ENCODE results near the gene SEMA5B. TPM values are rescaled to one million over a fixed set of nuclear protein-coding genes. Genes with fewer than 3 reads are reported as not detected.

SEMA5B gene
- polyA plus RNA-seq, 1 experiment = not detected

DNA sequence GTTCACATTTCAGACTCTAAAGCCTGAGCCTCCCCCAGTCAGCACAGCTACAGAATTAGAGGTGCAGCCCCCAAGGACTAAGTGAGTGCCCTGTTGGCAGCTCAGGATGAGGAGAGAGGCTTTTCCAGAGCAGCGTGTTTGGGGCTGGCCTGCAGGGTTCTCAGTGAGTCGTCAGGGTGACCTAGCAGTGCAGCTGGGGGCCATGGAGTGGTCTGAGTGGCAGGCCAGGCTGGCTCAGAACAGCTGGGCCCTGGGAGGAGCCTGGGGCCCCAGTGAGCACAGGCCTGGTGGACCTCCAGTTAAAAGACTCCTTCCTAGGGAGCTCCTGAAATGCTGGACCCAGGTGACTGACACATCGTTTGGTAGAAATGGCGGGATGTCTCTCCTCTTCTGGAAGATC is 124.4 kb downstream of the SEMA5B start:
- ChIA-PET CTCF (interaction anchor here (0.6 to 1.1 kb wide), 3 partner anchors 11 to 39 kb away, joined by 3 read pairs; no protein-coding TSS in a partner anchor), POLR2A (no interaction called here)
- no peak for DNase-seq (ENCODE audit: low read depth)
- TF ChIP-seq, protein P1, sequence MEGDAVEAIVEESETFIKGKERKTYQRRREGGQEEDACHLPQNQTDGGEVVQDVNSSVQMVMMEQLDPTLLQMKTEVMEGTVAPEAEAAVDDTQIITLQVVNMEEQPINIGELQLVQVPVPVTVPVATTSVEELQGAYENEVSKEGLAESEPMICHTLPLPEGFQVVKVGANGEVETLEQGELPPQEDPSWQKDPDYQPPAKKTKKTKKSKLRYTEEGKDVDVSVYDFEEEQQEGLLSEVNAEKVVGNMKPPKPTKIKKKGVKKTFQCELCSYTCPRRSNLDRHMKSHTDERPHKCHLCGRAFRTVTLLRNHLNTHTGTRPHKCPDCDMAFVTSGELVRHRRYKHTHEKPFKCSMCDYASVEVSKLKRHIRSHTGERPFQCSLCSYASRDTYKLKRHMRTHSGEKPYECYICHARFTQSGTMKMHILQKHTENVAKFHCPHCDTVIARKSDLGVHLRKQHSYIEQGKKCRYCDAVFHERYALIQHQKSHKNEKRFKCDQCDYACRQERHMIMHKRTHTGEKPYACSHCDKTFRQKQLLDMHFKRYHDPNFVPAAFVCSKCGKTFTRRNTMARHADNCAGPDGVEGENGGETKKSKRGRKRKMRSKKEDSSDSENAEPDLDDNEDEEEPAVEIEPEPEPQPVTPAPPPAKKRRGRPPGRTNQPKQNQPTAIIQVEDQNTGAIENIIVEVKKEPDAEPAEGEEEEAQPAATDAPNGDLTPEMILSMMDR (IDR thresholded peaks at IDR 0.05; ENCODE audit: insufficient read depth, low read depth, low read length) = no peak
- Histone ChIP-seq H3K4me3 (ENCODE audit: low read depth, low read length) (no peak overlapping the region), H3K36me3 (ENCODE audit: control insufficient read depth, insufficient read depth, low read length) (no peaks in the 10 kb centered on the region), H3K27me3 (ENCODE audit: control insufficient read depth, insufficient read depth, low read length) (peaks cover 7% of the 10 kb centered on the region)

DNA sequence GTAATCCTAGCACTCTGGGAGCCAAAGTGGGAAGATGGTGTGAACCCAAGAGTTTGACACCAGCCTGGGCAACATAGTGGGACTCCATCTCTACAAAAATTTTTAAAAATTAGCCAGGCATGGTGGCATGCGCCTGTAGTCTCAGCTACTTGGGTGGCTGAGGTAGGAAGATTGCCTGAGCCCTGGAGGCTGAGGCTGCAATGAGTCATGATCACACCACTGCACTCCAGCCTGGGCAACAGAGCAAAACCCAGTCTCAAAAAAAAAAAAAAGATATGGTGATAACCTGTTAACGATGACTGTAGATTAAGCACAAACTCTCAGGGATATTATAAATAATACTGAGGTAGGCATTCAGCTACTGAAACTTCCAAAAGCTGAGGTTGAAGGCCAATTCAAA is 125.2 kb downstream of the SEMA5B start:
- POLR2A ChIA-PET = no interaction called here
- TF ChIP-seq, protein P1 (IDR thresholded peaks at IDR 0.05; ENCODE audit: insufficient read depth, low read depth, low read length) = no peak
- no peak overlapping the region for H3K4me3 ChIP-seq (ENCODE audit: low read depth, low read length)
- CTCF ChIA-PET = interaction anchor here (0.6 to 1.1 kb wide), 3 partner anchors 10 to 40 kb away, joined by 3 read pairs; no protein-coding TSS in a partner anchor
- peaks cover 7% of the 10 kb centered on the region for H3K27me3 ChIP-seq (ENCODE audit: control insufficient read depth, insufficient read depth, low read length)
- no peaks in the 10 kb centered on the region for H3K36me3 ChIP-seq (ENCODE audit: control insufficient read depth, insufficient read depth, low read length)
- DNase-seq (ENCODE audit: low read depth) = no peak

DNA sequence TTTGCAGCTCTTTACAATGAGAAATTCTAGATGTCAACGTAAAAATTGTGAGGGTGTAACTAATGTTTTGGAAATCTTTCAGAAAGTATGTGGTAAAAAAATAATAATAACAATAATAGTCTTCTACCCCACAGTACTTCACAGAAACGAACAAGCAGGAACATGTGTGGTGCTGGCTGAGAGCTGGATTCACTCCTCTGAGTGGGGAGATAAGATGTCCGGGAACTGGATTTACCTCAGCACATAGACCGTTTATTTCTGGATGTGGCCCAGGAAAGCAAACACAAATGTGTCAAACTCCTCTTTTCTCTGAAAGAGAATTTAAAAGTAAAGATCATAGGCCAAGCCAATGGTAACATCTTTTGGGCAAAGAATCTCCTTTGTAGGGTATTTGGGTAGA is 129.3 kb downstream of the SEMA5B start:
- ChIA-PET CTCF (interaction anchor here (1.1 kb wide), 1 partner anchor 13 kb away, joined by 3 read pairs; no protein-coding TSS in a partner anchor), POLR2A (no interaction called here)
- Histone ChIP-seq H3K27me3 (ENCODE audit: control insufficient read depth, insufficient read depth, low read length) (peaks cover 5% of the 10 kb centered on the region), H3K4me3 (ENCODE audit: low read depth, low read length) (no peak overlapping the region), H3K36me3 (ENCODE audit: control insufficient read depth, insufficient read depth, low read length) (no peaks in the 10 kb centered on the region)
- TF ChIP-seq, protein P1 (IDR thresholded peaks at IDR 0.05; ENCODE audit: insufficient read depth, low read depth, low read length) = no peak
- DNase-seq (ENCODE audit: low read depth) = no peak

DNA sequence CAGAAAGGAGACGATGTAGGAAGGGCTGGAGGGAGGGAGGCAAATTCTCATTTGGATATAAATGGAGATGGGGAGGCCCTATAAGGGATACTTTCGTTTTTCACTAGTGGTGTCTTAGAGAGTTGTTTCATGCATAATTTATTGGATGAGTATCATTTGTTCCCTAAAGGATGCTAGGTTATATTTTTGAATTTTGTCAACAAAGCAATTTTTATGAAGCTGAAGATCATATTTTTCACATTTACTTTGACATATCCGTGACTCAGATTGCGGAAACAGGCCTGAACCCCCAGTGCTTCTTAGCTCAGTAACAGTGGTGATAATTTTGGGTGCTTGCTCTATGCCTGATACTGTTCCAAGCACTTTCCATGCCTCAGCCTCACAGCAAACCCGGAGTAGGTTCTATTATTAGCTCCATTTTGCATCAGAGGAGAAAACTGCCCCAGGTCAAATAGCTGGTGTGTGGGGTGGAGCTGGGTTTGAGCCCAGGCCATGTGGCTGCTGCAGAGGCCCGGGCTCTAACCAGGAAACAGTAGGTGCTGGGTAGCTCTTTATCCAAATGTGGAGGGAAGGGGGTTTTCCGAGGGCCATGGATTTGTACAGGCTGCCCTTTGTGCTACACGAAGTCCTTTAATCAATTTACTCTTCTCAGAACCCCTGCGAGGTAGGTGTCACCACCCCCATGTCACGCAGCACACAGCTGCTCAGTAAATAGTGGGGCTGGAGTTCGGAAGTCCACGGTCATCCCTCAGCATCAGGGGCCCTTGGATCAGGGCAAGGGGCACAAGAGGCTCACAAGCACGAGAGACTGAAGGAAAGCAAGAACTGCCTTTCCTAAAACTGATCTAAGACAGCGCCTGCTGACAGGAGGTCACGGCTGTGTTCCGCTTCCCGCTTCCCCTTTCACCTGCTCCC is 133.6 kb downstream of the SEMA5B start:
- H3K4me3 ChIP-seq (ENCODE audit: low read depth, low read length) = no peak overlapping the region
- TF ChIP-seq, protein P1 (IDR thresholded peaks at IDR 0.05; ENCODE audit: insufficient read depth, low read depth, low read length) = no peak
- no peak for DNase-seq (ENCODE audit: low read depth)
- H3K36me3 ChIP-seq (ENCODE audit: control insufficient read depth, insufficient read depth, low read length) = no peaks in the 10 kb centered on the region
- POLR2A ChIA-PET = no interaction called here
- CTCF ChIA-PET = interaction anchor here (0.6 kb wide), 1 partner anchor 1448 kb away, joined by 3 read pairs; no protein-coding TSS in a partner anchor
- H3K27me3 ChIP-seq (ENCODE audit: control insufficient read depth, insufficient read depth, low read length) = peaks cover 1% of the 10 kb centered on the region

DNA sequence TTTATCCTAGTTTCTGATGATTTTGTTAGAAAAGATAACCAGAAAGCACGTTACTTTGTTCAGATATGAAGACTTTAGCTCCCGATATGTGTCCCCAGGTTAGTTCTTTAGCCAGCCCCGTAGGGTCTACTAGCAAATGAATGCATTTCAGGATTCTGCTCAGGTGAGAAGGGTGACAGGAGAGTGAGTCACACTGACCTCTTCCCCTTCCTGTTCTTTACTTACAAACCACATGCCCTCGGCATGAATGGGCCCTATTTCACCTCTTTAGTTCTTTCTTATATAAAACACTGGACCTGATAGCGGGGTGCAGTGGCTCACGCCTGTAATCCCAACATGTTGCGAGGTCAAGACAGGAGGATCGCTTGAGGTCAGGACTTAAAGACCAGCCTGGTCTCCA is 134.3 kb downstream of the SEMA5B start:
- ChIA-PET CTCF (interaction anchor here (1.3 kb wide), 1 partner anchor 18 kb away, joined by 3 read pairs; no protein-coding TSS in a partner anchor), POLR2A (no interaction called here)
- Histone ChIP-seq H3K36me3 (ENCODE audit: control insufficient read depth, insufficient read depth, low read length) (no peaks in the 10 kb centered on the region), H3K27me3 (ENCODE audit: control insufficient read depth, insufficient read depth, low read length) (peaks cover 1% of the 10 kb centered on the region), H3K4me3 (ENCODE audit: low read depth, low read length) (no peak overlapping the region)
- no peak for DNase-seq (ENCODE audit: low read depth)
- TF ChIP-seq, protein P1 (IDR thresholded peaks at IDR 0.05; ENCODE audit: insufficient read depth, low read depth, low read length) = no peak

All from BJ (cell line).